ENCODE data around the gene OR52I2.

Gene OR52I2

GRCh38 chr11:4581443-4581842, at the start of gene OR52I2:
TSS of gene OR52I2 (plus strand) at chr11:4581743.
- no peak for DNase-seq

- peak; percentile 62 for DNase-seq
These were observed 41.8 kb upstream of the OR52I2 start for GRCh38 chr11:4539603-4540219.

- DNase-seq, result no peak
These were observed 40.5 kb upstream of the OR52I2 start for GRCh38 chr11:4541071-4541470.

- DNase-seq, result no peak
These were observed 38.0 kb upstream of the OR52I2 start for GRCh38 chr11:4543561-4543960.

- DNase-seq, result no peak
These were observed 36.7 kb upstream of the OR52I2 start, which contains the start of gene OR52M1 for GRCh38 chr11:4544891-4545290. TSS of gene OR52M1 (plus strand) at chr11:4545191. CDS start at chr11:4545191, 0 bp downstream.

- no peak for DNase-seq
These were observed 34.7 kb upstream of the OR52I2 start for GRCh38 chr11:4546878-4547277.

- DNase-seq, result no peak
These were observed 34.1 kb upstream of the OR52I2 start for GRCh38 chr11:4547416-4547815.

- peak; percentile 42 for DNase-seq
These were observed 30.1 kb upstream of the OR52I2 start for GRCh38 chr11:4551346-4551979.

GRCh38 chr11:4559527-4560440, 21.8 kb upstream of the OR52I2 start:
- no peak for DNase-seq

GRCh38 chr11:4560467-4560866, 21.1 kb upstream of the OR52I2 start:
- DNase-seq, result no peak

- no peak for DNase-seq
These were observed 16.2 kb upstream of the OR52I2 start for GRCh38 chr11:4565371-4565770.

GRCh38 chr11:4569075-4569474, 12.5 kb upstream of the OR52I2 start:
- no peak for DNase-seq

- DNase-seq, result no peak
These were observed 4.7 kb upstream of the OR52I2 start for GRCh38 chr11:4576880-4577279.

GRCh38 chr11:4577761-4578160, 3.8 kb upstream of the OR52I2 start:
- DNase-seq, result no peak

GRCh38 chr11:4578624-4579023, 2.9 kb upstream of the OR52I2 start:
- no peak for DNase-seq

GRCh38 chr11:4580124-4580523, 1.4 kb upstream of the OR52I2 start:
- DNase-seq, result no peak

GRCh38 chr11:4589017-4589416, 7.5 kb downstream of the OR52I2 start:
- no peak for DNase-seq

- DNase-seq, result no peak
These were observed 12.2 kb downstream of the OR52I2 start, which contains the start of gene OR52I1 for GRCh38 chr11:4593739-4594138. TSS of gene OR52I1 (plus strand) at chr11:4594039. CDS start at chr11:4594039, 0 bp downstream.

GRCh38 chr11:4605057-4605456, 23.5 kb downstream of the OR52I2 start:
- DNase-seq, result no peak

- DNase-seq, result no peak
These were observed 24.9 kb downstream of the OR52I2 start for GRCh38 chr11:4606231-4607015.

- no peak for DNase-seq
These were observed 25.6 kb downstream of the OR52I2 start for GRCh38 chr11:4607096-4607495.

- peak; percentile 92 for DNase-seq
These were observed 26.5 kb downstream of the OR52I2 start, which contains the start of gene TRIM68 for GRCh38 chr11:4607781-4608666. TSS of gene TRIM68 (minus strand) at chr11:4608231. CDS start at chr11:4605504, 2,727 bp downstream.

All from NCI-H82 (cell line).